Keratinocyte (primary cell): ENCODE measurements around the gene DUSP16.

Experiments
- CTCF ChIP-seq, 3 experiments: IDR thresholded peaks in 1 of 3; conservative IDR thresholded peaks in 1 of 3; optimal IDR thresholded peaks in 1 of 3; 2 replicates in 2 of 3; 3 replicates in 1 of 3; pipeline versions ENCODE3 to v1.5.1; 2011; ENCODE audit warnings: low read length in 3 of 3, mild to moderate bottlenecking in 3 of 3, moderate library complexity in 2 of 3, control low read depth in 1 of 3, inconsistent platforms in 1 of 3; ENCODE audit not compliant: insufficient read depth in 2 of 3; ENCODE audit errors: extremely low read depth in 1 of 3
- EZH2 ChIP-seq: IDR thresholded peaks from one replicate; pipeline ENCODE4 v1.6.1; 2012; ENCODE audit warnings: inconsistent platforms, mild to moderate bottlenecking, low read length, moderate library complexity

- TF ChIP-seq EZH2 (no peak), CTCF (optimal IDR thresholded peaks at IDR 0.05 in 1 of 3, IDR thresholded peaks at IDR 0.05 in 1 of 3, conservative IDR thresholded peaks at IDR 0.05 in 1 of 3; ENCODE audit: extremely low read depth in 1 of 3, insufficient read depth in 2 of 3, low read length in 3 of 3) (no peak)
Observed at GRCh38 chr12:12592930-12593329, 30.3 kb upstream of the DUSP16 start.
